ENCODE results near the gene RPL14. TPM values are rescaled to one million over a fixed set of nuclear protein-coding genes. Genes with fewer than 3 reads are reported as not detected.
"Not testable (repeated sequence)": the region's sequence is repeated elsewhere in the genome, so short reads cannot be mapped to it uniquely, and the experiment has no call there.

Gene RPL14
- polyA plus RNA-seq, 3 donors = 1,408 to 1,850 (median 1,560) TPM

- no peak for DNase-seq
Measured at GRCh38 chr3:40456279-40456939, 730 bp upstream of the RPL14 start.

- no peak for DNase-seq
Measured at GRCh38 chr3:40458473-40458872, 1.3 kb downstream of the RPL14 start.

GRCh38 chr3:40460481-40460880 lies 3.3 kb downstream of the RPL14 start:
- not testable (repeated sequence) for DNase-seq

- no peak for DNase-seq
Measured at GRCh38 chr3:40461161-40461560, 4.0 kb downstream of the RPL14 start.

GRCh38 chr3:40462838-40463237 lies 5.7 kb downstream of the RPL14 start:
- not testable (repeated sequence) for DNase-seq

- no peak for DNase-seq
Measured at GRCh38 chr3:40463579-40463978, 6.4 kb downstream of the RPL14 start.

GRCh38 chr3:40464339-40465110 lies 7.4 kb downstream of the RPL14 start:
- no peak for DNase-seq

- DNase-seq = no peak
Measured at GRCh38 chr3:40465111-40465407, 7.9 kb downstream of the RPL14 start.

- DNase-seq = no peak
Measured at GRCh38 chr3:40465456-40465855, 8.3 kb downstream of the RPL14 start.

GRCh38 chr3:40468018-40468417 lies 10.9 kb downstream of the RPL14 start:
- no peak for DNase-seq

GRCh38 chr3:40470701-40471100 lies 13.6 kb downstream of the RPL14 start:
- no peak for DNase-seq

- peak; percentile 74 for DNase-seq
Measured at GRCh38 chr3:40476478-40477470, 19.6 kb downstream of the RPL14 start, which contains the start of gene ZNF619. Gene ZNF619 (plus strand): TSS chr3:40477122. CDS start chr3:40477980, 858 bp downstream.

- DNase-seq = no peak
Measured at GRCh38 chr3:40477666-40478065, 20.5 kb downstream of the RPL14 start.

GRCh38 chr3:40487172-40487571 lies 30.0 kb downstream of the RPL14 start:
- no peak for DNase-seq

- no peak for DNase-seq
Measured at GRCh38 chr3:40490916-40491315, 33.8 kb downstream of the RPL14 start.

GRCh38 chr3:40494698-40495097 lies 37.6 kb downstream of the RPL14 start:
- no peak for DNase-seq

- DNase-seq = no peak
Measured at GRCh38 chr3:40497288-40497687, 40.1 kb downstream of the RPL14 start.

GRCh38 chr3:40499952-40500351 lies 42.8 kb downstream of the RPL14 start:
- DNase-seq = no peak

GRCh38 chr3:40502034-40502433 lies 44.9 kb downstream of the RPL14 start:
- no peak for DNase-seq

- DNase-seq = no peak
Measured at GRCh38 chr3:40504636-40505430, 47.7 kb downstream of the RPL14 start.
